Endothelial cell of umbilical vein (primary cell): ENCODE data around the gene NIPSNAP2.

ENCODE experiments used
- MYC ChIP-seq: IDR thresholded peaks from one replicate; pipeline ENCODE4 v1.6.1; 2011; ENCODE audit warnings: mild to moderate bottlenecking, low read depth, low read length
- POLR2AphosphoS5 ChIP-seq: IDR thresholded peaks from 2 replicates; pipeline ENCODE4 v1.6.1; 2012; ENCODE audit warnings: low read depth, mild to moderate bottlenecking, control low read depth, low read length, moderate library complexity; ENCODE audit not compliant: insufficient read depth
- TF ChIP-seq, protein P1 (sequence below), 2 donors: IDR thresholded peaks; 1 replicate in 1 of 2; 2 replicates in 1 of 2; pipeline ENCODE4 v1.5.1; 2011; ENCODE audit warnings: low read length in 2 of 2, mild to moderate bottlenecking in 2 of 2, moderate library complexity in 2 of 2, control low read depth in 1 of 2, inconsistent platforms in 1 of 2, low read depth in 1 of 2; ENCODE audit not compliant: insufficient read depth in 1 of 2; ENCODE audit errors: extremely low read depth in 1 of 2

DNA sequence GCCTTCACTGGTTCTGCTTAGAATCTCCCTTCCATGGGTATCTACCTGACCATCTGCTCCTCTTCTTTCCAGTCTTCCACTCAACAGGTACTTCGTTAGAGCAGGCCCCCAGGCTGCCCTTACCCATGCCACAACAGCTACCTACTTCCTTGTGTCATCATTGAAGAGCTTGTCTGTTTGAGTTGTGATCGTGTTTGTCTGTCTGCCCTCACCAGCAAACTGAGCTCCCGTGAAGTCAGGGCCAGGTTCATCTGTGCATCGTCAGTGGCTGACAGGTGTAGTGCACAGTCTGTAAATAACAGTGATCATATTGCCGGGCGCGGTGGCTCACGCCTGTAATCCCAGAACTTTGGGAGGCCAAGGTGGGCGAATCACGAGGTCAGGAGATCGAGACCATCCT lies 5.0 kb downstream of the NIPSNAP2 start:
- TF ChIP-seq POLR2AphosphoS5, result no peak
- TF ChIP-seq, protein P1, sequence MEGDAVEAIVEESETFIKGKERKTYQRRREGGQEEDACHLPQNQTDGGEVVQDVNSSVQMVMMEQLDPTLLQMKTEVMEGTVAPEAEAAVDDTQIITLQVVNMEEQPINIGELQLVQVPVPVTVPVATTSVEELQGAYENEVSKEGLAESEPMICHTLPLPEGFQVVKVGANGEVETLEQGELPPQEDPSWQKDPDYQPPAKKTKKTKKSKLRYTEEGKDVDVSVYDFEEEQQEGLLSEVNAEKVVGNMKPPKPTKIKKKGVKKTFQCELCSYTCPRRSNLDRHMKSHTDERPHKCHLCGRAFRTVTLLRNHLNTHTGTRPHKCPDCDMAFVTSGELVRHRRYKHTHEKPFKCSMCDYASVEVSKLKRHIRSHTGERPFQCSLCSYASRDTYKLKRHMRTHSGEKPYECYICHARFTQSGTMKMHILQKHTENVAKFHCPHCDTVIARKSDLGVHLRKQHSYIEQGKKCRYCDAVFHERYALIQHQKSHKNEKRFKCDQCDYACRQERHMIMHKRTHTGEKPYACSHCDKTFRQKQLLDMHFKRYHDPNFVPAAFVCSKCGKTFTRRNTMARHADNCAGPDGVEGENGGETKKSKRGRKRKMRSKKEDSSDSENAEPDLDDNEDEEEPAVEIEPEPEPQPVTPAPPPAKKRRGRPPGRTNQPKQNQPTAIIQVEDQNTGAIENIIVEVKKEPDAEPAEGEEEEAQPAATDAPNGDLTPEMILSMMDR (IDR thresholded peaks at IDR 0.05; ENCODE audit: extremely low read depth in 1 of 2, insufficient read depth in 1 of 2, low read depth in 1 of 2, low read length in 2 of 2), result no peak
- TF ChIP-seq MYC, result no peak
